Esophagus muscularis mucosa (tissue), 2 donors: ENCODE measurements around the gene ZMIZ1.

Experiments used
- POLR2A ChIP-seq: fragments of 450-650 bp; IDR thresholded peaks from one replicate; pipeline ENCODE4 v1.6.1; 2017; ENCODE audit warnings: antibody characterized with exemption, moderate library complexity, mild to moderate bottlenecking, low read depth
- POLR2AphosphoS5 ChIP-seq, 2 donors: sonication (generic); formaldehyde crosslinking; IDR thresholded peaks; one replicate each; pipeline ENCODE4 v1.6.1; 2017; ENCODE audit warnings: antibody characterized with exemption in 2 of 2

- TF ChIP-seq POLR2AphosphoS5 (IDR thresholded peaks at IDR 0.05) (no peak), POLR2A (no peak)
Observed at GRCh38 chr10:79129361-79129997, 60.7 kb downstream of the ZMIZ1 start.
